CD4-positive, alpha-beta T cell treated with Interleukin-15 for 1 hour (primary cell): ENCODE measurements around the gene OR6J1.
A peak's percentile ranks its signal among the peaks of the same experiment; 100 is the strongest.
"Not testable (repeated sequence)": the region's sequence is repeated elsewhere in the genome, so short reads cannot be mapped to it uniquely, and the experiment has no call there.

Experiments used
- DNase-seq: peaks from one replicate; pipeline ENCODE4 v3.0.0-alpha.2; 2020

The OR6J1 gene

DNA sequence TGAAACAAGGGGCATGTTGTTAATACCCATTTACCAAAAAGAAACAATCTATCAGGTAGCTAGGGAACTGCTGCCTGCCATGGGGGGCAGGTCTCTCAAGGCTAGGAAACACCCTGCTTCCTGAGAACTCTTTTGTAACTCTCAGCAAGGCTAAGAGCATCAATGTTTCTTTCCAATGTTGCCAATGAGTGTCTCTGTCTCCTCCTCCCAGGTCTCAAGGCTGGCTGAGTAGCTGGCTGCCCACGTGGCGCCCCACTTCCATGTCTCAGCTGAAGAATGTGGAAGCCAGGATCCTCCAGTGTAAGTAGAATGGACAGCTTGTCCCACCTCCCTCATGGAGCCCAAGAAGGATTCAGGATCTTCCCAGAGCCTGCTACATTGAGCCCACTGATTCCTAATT lies 42.7 kb downstream of the OR6J1 start:
- no peak for DNase-seq

GRCh38 chr14:22600027-22600426 lies 44.1 kb downstream of the OR6J1 start:
- no peak for DNase-seq

DNA sequence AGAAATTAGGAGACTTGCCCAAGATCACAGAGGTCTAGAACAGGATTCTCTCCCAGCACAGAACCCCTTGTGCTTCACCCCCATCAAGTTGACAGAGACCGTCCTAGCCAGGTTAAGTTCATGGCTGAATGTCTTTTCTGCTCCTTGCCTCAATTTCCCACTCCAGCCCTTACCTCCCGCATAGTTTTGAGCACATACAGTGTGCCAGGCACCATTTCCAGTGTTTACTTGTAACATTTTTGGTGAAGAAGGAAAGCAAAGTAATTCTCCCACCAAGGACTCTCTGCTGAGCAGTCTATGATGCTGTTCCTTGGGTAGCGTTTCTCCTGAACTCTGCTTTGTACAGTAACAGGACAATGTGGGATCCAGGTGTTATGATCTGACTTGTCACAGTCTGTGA lies 44.8 kb downstream of the OR6J1 start:
- no peak for DNase-seq

DNA sequence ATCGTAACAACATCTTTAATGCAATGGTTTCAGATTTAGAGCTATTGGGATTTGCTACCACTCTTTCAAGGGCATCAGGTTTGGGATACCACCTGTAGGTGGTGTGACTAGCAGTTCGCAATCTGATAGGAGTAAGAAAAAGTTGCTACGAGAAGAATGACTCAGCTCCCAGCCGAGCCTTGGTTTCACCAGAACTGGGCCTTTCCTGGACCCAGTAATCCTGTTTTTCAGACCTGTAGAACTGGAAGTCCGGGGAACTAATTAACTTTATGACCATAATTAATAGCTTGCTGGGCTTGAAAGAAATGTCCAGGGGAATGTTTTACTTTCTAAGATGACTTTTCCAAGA lies 45.3 kb downstream of the OR6J1 start:
- DNase-seq, result no peak

GRCh38 chr14:22598099-22598895 lies 45.9 kb downstream of the OR6J1 start, which contains the start of gene ABHD4:
TSS of gene ABHD4 (plus strand) at chr14:22598300. CDS start at chr14:22598307, 7 bp downstream.
- DNase-seq, result peak; percentile 59

GRCh38 chr14:22597771-22598098 lies 46.4 kb downstream of the OR6J1 start:
- no peak for DNase-seq

- no peak for DNase-seq
Measured at GRCh38 chr14:22597265-22597664, 46.9 kb downstream of the OR6J1 start.

DNA sequence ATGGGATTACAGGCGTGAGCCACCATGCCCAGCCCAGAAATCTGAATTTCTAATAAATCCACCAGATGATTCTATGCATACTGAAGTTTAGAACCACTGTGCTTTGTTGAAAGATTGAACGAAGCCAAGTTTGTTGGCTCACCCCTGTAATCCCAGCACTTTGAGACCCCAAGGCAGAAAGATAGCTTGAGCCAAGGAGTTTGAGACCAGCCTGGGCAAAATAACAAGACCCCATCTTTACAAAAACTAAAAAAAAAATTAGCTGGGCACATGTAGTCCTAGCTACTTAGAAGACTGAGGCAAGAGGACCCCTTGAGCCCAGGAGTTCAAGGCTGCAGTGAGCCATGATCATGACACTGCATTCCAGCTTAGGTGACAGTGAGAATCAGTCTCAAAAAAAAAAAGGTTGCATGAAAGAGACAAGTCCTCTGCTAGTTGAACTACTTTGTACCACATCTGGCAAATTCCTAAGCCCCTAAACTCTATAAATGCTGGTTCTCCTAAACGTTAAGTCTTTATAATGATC lies 47.7 kb downstream of the OR6J1 start:
- no peak for DNase-seq

DNA sequence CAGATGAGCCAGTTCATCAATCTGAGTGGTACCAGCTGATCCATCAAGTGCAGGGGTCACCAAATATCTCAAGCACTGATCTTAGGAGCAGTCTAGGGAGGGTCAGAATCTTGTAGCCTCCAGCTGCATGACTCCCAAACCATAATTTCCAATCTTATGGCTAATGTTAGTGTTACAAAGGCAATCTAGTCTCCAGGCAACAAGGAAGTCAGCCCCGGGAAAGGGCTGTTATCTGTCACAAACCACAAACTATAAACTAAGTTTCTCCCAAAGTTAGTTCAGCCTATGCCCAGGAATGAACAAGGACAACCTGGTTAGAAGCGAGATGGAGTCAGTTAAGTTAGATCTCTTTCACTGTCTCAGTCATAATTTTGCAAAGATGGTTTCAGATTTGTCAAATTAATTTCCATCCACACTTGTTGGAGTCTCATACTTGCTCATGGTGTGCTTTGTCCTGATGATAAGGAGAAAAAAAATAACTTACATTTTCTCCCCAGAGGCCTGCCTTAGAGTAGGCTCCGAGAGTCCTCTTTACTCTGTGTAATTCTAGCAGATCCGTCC lies 49.9 kb downstream of the OR6J1 start:
- DNase-seq, result no peak

- no peak for DNase-seq
Measured at GRCh38 chr14:22593601-22594000, 50.6 kb downstream of the OR6J1 start.

GRCh38 chr14:22593189-22593588 lies 51.0 kb downstream of the OR6J1 start:
- DNase-seq, result no peak

GRCh38 chr14:22589096-22589839 lies 54.9 kb downstream of the OR6J1 start, which contains the start of gene DAD1:
TSS of gene DAD1 (minus strand) at chr14:22589224. CDS start at chr14:22589157, 67 bp downstream.
- DNase-seq, result peak; percentile 99

- no peak for DNase-seq
Measured at GRCh38 chr14:22588526-22589095, 55.5 kb downstream of the OR6J1 start.

- DNase-seq, result not testable (repeated sequence)
Measured at GRCh38 chr14:22587677-22588422, 56.3 kb downstream of the OR6J1 start.

- DNase-seq, result no peak
Measured at GRCh38 chr14:22587247-22587646, 56.9 kb downstream of the OR6J1 start.

- no peak for DNase-seq
Measured at GRCh38 chr14:22583994-22584393, 60.2 kb downstream of the OR6J1 start.
